GM18867 (cell line): ENCODE results near the gene PNMA5.
A peak's percentile ranks its signal among the peaks of the same experiment; 100 is the strongest.

ENCODE experiments used
- ATAC-seq: cut with Tn5 transposase; IDR thresholded peaks from one replicate; pipeline ENCODE4 v1.9.1; 2021; ENCODE audit warnings: mild to moderate bottlenecking, moderate library complexity; ENCODE audit not compliant: unreplicated experiment

The PNMA5 gene

DNA sequence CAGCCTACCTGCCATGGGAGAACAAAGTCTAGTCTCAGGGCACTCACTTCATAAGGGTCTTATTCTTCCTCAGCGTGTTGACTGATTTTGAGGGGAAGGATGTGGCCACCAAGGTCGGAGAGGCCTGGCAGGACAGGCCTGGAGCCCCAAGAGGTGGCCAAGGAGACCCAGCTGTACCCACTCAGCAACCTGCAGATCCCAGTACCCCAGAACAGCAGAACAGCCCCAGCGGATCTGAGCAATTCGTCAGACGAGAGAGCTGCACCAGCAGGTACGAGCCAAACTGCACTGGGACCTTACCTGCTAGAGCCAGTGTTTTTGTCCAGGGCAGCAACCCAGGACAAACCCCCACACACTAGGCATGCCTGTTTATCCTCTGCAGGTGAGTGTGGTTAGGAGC, 34.3 kb downstream of the PNMA5 start:
- no peak for ATAC-seq

DNA sequence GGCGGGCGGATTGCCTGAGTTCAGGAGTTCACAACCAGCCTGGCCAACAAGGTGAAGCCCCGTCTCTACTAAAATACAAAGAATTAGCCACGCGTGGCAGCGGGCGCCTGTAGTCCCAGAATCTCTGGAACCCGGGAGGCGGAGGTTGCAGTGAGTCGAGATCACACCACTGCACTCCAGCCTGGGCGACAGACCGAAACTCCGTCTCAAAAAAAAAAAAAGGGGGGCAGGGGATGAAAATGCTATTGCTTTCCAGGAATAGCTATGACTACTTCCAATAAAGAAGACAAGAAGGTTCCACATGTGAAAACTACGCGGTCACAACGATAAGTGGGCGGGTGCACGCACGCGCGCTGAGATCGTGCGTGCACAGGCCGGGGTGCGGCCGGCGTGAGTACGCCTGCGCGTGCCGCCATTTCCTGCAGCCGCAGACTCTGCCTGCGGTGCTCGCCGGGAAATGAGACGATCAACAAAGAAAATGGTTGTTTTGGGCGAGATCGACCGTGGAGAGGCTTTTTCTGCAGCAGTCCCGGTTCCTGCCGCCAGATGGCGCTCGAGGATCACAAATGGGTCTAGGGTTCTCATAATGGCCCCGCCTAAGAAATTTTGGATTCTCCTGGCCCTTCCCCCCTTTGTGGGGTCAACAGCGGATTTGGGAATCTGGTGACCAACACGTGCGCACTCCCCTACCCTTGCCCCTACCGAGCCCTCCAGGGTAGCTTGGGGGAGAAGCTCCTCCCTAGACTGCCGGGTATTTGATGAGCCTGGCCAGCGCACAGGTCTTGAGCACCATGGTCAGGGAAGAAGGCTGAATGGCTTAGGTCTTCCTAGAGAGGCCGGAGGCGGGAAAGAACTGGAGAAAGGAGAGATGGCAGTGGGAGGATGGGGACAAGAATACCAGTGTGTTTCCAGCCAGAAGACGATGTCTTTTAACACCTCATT, 35.1 kb downstream of the PNMA5 start:
- ATAC-seq, result peak; percentile 91

DNA sequence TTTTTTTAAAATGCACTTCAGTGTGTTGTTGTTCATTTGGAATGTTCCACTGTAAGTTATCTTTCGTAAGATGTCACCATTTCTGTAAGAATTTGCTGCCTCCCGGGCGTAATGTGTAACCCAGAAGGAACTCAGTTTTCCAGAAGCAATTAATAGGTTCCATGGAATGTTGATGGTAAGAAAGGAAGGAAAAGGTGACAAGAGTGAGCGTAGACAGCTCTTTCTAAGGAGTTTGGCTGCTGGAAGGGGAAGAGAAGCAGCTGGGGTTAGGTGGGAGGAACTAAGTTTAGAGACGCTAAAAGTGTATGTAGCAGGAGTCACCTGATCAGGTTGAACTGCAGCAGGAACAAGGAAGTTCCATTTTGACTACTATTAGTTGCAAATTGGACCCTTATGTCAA, 35.9 kb downstream of the PNMA5 start:
- ATAC-seq, result no peak

DNA sequence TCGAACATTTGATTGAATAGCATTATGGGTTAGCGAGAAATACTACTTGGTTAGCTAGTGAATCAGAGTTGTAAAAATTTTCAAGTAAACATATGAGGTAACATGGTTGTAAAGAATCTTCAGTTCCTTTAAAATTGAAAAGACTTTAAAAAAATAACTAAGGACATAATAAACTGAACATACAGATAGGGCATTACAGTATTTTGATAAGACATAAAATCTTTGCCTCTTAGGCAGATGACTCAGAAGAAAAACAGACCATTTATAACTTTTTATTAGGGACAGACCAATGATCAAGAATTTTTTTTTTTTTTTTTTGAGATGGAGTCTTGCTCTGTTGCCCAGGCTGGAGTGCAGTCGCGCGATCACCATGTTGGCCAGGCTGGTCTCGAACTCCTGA, 43.1 kb downstream of the PNMA5 start:
- no peak for ATAC-seq

DNA sequence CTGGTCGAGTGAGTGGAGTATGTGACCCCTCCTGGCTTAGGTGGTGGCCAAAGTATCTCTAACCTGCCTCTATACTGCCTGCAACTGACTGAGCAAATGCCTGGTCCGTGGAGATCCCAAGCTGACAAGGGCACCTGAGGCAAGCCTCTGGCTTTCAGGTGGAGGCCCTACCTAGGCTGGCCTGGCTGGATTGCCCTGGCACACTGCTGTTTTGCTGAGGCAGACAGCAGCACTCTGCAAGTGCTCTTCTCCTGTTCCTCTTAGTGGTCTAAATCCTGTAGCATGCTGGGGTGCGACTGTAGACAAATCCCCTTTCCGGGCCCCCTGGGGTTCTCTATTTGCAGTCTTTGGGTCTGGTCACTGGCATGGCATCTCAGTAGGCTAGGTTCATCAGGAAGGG, 44.8 kb downstream of the PNMA5 start:
- no peak for ATAC-seq

GRCh38 chrX:152946681-152947080, 47.2 kb downstream of the PNMA5 start:
- ATAC-seq, result no peak

DNA sequence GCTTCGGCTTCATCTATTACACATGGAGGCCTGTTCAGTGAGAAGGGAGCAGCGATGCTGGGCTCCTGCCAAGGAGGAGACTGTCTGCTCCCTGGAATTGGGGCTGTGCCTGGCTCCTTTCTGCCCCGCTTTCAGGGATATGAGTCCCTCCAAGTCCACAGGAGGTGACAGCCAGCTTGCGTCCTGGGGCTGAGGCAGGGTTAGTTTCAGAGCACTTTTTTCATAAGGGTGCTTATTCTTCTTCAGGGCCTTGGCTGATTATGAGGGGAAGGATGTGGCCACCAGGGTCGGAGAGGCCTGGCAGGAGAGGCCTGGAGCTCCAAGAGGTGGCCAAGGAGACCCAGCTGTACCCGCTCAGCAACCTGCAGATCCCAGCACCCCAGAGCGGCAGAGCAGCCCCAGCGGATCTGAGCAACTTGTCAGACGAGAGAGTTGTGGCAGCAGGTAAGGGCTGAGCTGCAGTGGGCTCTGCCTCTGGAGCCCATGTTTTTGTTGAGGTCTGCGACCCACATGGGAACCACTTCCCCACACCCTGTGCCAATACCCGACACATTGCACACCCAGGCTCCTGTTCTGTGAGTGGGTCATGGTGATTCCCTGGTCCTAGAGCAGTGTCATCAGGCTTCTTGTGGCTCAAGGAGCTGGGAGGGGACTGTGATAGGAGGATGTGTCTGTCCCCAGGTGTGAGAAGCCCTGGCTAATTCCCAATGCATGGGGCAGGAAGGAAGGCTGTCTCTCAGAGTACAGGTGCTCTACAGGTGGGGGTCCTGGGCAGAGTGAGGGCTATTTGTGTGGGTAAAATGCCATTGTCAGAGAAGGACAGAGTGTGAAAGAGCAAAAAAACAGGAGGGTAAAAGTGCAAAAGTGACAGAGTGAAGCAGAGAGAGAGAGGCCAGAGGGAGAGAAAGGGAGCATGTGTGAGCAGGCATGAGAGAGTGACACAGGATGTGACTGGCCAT, 48.6 kb downstream of the PNMA5 start:
- no peak for ATAC-seq

DNA sequence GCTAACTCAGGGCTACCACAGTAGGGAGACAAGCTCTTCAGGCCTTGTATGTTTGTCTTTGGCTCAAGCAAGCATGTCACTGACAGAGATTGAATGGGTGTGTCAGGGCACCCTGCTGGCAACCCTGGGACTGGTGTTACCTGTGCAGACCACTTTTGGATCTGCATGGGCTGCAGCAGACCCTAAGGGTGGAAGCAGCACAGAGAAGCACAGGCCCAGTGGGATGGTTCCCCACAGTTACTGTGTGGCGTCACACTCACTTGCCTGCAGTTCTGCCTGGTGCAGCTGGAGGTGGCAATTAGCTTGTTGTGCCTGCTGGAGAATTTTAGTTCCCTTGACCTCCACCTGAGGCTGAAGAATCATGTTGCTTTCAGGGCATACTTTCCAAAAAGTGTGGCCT, 50.1 kb downstream of the PNMA5 start:
- ATAC-seq, result no peak

DNA sequence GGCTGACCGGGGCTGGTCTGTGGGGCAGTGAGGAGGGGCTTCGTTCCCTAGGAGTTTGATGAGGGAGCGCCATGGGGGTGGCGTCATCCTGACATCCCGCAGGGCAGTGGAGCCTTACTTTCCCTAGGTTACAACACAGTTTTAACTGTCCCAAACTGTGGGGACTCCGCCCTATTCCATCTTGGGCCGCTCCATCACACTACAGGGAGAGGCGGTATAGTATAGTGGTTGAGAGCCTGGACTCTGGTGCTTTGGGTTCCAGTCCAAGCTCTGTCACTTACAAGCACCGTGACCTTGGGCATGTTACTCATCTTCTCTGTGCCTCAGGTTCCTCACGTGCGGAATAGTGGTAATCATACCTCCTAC, 51.9 kb downstream of the PNMA5 start:
- no peak for ATAC-seq

- ATAC-seq, result peak; percentile 90
Observed at GRCh38 chrX:152941328-152942076, 52.4 kb downstream of the PNMA5 start.
